GOT3 (cell line): ENCODE measurements around the gene SLCO1C1.
"Not testable (repeated sequence)": the region's sequence is repeated elsewhere in the genome, so short reads cannot be mapped to it uniquely, and the experiment has no call there.

Experiments
- DNase-seq: peaks from one replicate; lab custom pipeline; 2025; ENCODE audit warnings: mixed read lengths; lab: John Stamatoyannopoulos, UW

Gene SLCO1C1, protein sequence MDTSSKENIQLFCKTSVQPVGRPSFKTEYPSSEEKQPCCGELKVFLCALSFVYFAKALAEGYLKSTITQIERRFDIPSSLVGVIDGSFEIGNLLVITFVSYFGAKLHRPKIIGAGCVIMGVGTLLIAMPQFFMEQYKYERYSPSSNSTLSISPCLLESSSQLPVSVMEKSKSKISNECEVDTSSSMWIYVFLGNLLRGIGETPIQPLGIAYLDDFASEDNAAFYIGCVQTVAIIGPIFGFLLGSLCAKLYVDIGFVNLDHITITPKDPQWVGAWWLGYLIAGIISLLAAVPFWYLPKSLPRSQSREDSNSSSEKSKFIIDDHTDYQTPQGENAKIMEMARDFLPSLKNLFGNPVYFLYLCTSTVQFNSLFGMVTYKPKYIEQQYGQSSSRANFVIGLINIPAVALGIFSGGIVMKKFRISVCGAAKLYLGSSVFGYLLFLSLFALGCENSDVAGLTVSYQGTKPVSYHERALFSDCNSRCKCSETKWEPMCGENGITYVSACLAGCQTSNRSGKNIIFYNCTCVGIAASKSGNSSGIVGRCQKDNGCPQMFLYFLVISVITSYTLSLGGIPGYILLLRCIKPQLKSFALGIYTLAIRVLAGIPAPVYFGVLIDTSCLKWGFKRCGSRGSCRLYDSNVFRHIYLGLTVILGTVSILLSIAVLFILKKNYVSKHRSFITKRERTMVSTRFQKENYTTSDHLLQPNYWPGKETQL

DNA sequence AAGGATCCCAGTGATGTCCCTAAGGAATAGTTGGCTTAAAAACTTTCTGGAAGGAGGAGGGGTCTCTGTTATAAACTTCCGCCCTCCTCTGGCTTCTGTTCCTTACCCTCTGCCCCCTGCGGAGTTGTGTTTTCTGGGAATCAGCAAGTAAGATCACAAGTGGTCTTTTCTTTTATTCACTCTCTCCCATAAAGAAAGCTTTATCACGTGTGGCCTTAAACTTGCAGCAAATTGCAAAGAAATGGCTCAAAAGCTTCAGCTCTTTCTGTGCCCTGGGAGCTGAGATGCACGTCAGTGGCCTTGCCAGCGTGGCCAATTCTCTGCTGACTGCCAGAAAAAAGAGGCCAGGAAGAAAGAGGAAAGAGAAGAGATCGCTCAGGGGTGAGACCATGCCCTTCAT is at the start of gene SLCO1C1:
Gene SLCO1C1 (plus strand): TSS at position 101 of the 400 bp plus-strand sequence. CDS start 4,245 bp downstream, outside the sequence.
- no peak for DNase-seq

DNA sequence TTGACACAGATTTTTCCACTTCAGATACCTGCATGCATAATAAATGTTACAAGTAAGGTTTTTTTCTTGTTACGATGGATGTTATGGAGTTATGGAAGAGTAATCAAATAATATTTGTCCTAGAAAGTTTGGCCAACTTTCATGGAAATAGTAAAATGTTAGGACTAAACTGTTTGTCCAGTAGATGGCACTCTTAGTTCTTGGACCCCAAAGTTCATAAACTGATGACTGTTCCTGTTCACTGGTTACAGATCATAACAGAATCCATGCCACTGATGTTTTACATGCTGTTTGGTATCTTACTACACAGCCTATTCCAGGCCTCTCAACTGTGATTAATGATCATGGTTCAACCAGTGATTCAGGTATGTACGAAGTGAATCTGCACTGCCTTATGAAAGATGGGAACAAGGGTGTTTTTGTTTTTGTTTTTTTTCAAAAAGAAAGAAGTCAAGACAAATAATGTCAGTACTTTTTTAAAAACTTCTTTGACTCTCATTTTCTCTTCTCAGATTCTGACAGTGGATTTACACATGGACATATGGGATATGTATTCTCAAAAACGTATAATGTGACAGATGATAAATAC is 48.8 kb upstream of the SLCO1C1 start:
- DNase-seq, result no peak

DNA sequence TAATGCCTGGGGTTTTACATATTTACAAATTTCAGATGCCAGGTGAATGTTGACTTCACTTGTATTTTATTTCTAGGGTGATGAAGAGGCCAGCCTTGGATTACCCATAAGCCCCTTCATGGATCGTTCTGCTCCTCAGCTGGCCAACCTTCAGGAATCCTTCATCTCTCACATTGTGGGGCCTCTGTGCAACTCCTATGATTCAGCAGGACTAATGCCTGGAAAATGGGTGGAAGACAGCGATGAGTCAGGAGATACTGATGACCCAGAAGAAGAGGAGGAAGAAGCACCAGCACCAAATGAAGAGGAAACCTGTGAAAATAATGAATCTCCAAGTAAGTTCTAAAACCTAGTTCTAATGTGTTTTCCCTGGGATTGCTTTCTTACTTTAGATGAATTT is 41.3 kb upstream of the SLCO1C1 start:
- DNase-seq, result no peak

DNA sequence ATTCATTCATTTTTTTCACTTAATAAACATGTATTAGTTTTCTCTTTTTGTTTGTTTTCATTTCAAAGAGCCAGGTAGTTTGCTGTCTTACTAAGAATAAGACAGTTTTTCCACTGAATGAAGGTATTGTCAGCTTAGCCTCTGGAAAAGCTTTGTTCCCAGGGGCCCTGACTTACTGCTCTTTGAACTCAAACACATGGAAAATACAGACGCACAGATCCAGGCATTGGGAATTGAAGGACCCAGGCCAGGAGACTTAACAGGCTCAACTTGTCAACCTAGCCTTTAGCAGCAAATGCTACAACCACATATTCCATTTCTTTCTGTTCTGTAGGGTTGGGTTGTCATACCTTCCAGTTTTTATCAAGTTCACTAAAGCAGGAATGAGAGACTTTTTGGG is 38.5 kb upstream of the SLCO1C1 start:
- no peak for DNase-seq

DNA sequence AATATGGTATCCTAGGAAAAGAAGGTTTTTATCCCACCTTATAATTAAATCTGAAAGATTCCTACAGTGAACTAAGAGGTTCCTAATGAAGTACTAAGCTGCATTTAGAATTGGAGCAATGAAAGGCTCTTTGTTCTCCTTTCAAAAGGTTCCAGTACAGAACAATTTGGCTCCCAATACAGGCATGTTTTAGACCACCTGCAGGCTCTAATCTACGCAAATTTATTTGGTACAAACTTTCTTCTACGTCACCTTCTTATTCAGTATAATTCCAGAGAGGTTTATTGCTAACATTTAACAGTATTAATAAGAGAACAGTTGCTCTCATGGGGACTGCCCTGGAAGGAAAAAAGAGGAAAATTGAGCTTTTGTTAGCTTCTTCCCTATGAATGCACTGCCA is 37.6 kb upstream of the SLCO1C1 start:
- DNase-seq, result no peak

DNA sequence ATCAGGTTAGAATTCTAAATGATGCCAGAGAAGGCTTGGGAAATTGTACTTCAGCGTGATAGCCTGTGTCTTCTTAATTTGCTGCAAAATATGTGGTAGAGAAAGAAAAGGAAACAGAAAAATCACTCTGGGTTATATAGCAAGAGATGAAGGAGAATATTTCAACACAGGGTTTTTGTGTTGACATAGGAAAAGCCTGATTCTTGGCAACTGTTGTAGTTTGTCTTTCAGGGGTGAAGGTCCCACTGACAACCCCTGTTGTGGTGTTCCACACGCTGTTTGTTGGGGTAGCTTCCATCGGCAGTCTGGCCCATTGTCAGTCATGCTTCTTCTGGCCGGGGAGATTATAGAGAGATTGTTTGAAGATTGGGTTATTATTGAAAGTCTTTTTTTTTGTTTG is 13.8 kb upstream of the SLCO1C1 start:
- no peak for DNase-seq

DNA sequence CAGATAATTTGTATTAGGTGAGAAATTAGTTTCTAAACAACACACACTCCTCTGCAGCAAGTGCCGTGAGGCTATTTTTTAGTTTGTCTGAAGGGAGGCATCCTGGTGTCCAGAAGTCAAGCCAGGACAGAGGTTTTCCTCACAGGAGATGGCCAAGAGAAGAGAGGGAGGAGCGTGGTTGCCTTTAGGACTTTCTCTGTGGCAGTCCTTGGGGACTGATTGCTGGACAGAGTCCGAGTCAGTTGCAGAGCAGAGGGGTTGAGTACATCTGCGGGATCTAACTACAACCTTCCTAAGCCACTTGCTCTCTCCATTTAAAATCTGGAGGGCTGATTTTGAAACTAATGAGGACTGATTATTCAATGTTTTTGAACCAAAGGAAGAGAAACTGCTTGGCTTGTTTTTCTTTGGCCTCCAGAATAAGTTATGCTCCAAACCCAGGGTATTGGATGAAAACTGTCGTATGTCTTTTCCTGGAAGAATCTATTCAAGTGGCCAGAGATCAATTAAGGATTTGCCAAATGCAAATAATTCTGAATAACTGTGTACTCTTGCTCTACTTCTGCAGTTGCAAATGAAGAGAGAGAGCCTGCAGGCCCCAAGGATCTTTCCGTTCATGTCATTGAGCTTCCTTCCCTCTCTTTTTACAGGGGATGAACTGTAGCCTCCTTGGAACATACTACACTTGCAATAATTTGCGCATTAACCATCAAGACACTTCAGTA is 1.2 kb downstream of the SLCO1C1 start:
- no peak for DNase-seq

DNA sequence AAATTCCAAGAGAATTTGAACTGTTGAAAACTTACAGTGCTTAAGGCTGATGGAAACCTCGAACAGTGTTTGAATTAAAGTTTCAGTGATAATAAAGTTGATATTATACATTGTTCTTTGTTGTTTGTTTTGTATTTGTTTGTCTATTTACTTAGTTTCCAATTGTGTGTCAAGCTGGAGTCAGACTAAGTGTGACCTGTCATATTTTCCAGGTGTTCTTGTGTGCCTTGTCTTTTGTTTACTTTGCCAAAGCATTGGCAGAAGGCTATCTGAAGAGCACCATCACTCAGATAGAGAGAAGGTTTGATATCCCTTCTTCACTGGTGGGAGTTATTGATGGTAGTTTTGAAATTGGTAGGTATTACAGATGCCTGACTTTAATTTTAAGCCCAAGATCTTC is 6.0 kb downstream of the SLCO1C1 start:
- DNase-seq, result no peak

DNA sequence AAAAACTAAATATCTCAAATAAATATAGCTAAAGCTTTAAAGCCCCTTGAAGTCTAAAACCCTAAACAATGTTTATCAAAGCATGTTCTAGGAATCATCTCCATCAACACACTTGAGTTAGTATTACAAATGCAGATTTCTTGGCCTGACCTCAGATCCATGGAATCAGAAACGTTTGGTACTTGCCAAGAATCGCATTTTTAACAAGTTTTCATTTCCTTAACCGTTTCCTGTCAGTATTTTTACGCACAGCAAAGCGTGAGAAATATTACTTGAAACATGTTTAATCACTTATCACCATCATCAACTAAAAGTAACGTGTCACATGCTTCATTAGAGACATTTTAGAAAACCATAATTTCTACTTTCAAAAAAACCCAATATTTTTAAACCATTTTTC is 9.7 kb downstream of the SLCO1C1 start:
- no peak for DNase-seq

DNA sequence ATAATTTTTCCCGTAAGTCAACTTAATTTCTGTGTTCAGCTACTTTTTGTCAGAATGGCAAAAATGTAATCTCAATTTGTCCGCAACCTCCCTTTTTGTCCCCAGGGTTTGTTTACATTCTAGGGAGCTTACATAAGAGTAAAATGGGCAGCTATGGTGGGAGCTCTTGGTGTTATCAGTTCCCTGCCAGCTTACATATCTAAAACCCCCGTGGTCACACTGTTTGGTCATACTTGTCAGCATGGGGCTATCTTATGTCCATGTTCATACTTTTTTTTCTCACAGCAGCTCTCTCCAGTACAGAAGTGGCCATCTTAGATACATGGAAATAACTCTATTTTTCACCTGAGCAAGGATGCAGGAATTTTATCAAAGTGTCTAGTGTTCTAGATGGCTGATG is 16.7 kb downstream of the SLCO1C1 start:
- no peak for DNase-seq

DNA sequence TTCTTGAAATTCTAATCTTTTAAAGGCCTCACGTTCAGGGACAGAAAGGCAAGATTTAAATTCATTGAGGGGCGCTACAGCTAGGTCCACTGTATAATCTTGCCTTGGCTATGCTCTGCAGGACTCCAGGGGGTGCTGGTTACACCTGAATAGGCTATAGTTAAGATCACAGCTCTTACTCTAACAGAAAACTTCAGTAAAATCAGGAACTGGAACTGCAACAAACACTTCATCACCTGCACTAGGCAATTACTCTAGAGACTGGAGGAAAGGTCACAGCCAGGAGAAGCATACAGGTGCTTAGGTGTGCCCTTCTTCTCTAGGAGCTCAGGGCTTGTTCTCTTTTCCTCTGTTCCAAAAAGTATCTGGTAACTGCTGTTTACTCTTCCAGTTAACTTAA is 20.9 kb downstream of the SLCO1C1 start:
- no peak for DNase-seq

DNA sequence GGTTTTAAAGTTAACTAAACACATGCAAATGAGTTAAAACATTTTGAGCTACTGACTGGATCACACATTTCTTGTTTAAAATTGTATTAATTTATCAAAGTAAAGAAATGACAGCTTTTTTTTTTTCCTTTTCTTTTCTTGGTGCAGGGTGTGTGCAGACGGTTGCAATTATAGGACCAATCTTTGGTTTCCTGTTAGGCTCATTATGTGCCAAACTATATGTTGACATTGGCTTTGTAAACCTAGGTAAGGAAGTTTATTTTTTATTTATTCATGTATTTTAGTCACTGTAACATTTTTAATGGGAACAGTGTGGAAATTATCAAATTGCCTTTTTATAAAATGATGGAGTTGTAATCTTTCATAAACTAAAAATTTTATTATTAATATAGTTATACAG is 21.9 kb downstream of the SLCO1C1 start:
- no peak for DNase-seq

DNA sequence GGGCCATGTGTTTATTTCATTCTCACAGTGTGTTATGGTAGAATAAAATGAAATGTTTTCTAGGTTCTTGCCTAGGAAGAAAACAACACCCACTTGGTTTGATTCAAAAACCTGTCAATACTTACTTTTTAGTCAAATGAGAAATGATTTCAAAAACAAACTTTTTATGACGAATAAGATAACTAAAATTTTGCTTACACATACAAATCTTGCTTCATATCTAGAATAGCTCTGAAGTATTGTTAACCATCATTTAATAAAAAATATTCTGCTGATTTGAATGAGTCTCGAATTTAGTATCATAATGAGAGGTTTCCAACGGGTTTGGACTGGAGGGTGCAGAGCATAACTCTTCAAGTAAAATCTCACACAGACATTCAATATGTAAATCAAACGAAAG is 23.2 kb downstream of the SLCO1C1 start:
- no peak for DNase-seq

DNA sequence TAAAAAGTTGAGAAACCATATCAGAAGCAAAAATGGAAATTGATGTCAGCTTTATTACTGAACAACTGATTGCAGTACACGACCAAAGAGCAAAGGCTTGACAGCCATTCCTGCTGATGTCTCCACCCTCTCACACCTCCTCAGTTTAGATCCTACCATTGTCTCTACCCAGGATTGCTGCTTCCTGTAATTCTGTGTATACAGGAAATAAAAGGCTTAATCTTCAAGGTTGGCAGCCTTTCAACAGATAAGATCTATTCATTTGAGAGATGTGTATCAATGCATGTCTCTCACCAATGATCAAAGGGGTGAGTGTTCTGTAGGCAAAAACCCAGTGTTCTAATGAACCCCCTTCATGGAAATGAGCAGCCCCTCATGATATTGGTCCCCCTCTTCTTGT is 27.0 kb downstream of the SLCO1C1 start:
- DNase-seq, result no peak

DNA sequence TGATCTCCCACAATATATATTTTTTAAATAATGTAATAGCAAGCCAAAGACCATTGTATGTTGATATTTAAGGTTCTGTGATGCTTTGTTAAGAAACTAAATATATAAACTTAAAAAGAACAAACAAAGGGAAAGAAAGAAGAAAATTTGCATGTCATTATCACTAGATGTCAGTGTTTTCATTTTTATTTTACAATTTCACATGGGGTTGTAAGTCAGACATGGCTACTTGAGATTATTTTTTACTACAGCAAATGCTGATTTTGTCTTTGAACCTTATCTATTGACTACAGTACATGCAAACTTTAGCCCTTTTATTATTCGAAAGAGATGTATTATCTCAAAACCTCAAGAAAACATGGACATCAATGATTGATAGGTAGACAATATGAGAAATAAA is 36.1 kb downstream of the SLCO1C1 start:
- no peak for DNase-seq

DNA sequence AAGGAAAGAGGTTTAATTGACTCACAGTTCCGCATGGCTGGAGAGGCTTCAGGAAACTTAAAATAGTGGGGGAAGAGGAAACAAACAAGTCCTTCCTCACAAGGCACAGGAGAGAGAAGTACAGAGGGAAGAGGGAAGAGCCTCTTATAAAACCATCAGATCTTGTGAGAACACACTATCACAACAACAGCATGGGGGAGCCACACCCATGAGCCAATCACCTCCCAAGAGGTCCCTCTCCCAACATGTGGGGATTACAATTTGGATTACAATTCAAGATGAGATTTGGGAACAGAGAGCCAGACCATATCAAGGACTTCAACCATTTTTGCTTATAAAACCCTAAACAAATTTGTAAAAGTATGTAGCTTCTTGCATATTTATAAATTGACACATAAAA is 45.8 kb downstream of the SLCO1C1 start:
- DNase-seq, result no peak

DNA sequence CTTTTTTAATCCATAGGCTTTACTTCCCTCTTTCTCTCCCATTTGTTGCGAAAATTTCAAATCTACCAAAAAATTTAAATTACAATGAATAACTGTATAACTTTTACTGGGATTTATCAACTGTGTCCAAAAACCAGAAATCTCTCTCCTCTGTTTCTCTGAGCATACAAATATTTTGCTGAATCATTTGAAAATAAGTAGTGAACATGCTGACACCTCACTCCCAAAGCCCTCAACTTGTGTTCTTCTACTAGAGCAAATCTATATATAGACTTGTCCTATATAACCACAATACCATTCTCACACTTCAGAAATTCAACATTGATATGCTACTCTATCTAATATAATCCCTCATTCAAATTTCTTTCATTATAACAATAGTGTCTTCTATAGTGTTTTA is 53.1 kb downstream of the SLCO1C1 start:
- no peak for DNase-seq

DNA sequence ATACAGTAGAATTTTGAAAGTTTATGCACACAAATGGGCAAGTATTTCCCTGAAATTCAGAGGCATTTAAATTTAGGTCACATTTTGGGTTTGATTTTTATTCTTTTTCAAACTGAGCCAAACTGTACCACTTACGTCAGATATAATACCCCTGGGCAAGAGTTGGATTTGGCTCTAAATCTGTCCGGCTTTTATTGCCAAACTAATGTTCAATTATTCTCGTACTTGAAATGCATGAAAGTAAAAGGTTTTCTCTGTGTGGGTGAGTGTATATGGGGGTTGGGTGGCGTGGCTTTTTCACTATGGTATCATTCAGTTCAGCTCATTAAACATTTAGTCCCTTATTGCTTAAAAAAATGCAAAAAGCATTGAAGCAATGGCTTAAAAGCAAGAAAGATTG is 55.9 kb downstream of the SLCO1C1 start:
- DNase-seq, result no peak

DNA sequence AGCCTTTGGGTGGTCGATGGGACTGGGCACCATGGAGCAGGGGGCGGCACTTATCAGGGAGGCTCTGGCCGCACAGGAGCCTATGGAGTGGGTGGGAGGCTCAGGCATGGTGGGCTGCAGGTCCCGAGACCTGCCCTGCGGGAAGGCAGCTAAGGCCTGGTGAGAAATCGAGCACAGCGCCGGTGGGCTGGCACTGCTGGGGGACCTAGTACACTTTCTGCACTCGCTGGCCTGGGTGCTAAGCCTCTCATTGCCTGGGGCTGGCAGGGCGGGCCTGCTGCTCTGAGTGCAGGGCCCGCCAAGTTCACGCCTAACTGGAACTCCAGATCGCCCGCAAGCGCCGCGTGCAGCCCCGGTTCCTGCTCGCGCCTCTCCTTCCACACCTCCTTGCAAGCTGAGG is 82.3 kb downstream of the SLCO1C1 start:
- no peak for DNase-seq

DNA sequence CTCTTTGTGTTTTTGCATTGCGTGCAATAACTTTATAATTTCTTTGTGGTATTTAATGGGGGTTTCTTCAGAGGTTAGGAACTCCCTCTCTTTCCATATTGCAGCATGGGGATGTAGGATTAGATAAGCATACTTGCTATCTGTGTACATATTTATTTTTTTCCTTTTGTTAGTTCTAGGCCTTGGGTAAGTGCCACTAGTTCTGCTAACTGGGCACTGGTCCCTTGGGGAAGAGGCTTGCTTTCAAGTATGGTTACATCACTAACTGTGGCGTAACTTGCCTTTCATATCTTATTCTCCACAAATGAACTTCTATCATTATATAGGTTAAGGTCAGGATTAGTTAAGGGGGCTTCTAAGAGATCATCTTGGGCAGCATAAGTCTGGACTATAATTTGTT is 83.8 kb downstream of the SLCO1C1 start:
- no peak for DNase-seq

DNA sequence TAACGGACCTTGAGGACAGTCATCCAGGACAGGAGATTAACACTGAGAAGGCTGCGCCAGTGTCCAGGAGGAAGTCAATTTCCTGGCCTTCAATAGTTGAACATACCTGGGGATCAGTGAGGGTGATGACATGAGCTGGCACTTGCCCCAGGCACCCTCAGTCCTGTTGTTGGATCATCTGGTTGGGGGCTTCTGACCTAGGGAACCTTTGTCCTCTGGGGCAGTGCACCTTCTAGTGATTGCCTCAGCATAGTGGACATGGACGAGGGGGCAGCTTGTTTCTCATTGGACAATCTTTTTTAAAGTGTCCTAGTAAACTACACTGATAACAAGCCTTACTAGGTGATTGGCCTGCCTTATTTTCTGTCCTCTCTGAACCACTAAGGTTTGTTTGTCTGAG is 84.8 kb downstream of the SLCO1C1 start:
- DNase-seq, result not testable (repeated sequence)

DNA sequence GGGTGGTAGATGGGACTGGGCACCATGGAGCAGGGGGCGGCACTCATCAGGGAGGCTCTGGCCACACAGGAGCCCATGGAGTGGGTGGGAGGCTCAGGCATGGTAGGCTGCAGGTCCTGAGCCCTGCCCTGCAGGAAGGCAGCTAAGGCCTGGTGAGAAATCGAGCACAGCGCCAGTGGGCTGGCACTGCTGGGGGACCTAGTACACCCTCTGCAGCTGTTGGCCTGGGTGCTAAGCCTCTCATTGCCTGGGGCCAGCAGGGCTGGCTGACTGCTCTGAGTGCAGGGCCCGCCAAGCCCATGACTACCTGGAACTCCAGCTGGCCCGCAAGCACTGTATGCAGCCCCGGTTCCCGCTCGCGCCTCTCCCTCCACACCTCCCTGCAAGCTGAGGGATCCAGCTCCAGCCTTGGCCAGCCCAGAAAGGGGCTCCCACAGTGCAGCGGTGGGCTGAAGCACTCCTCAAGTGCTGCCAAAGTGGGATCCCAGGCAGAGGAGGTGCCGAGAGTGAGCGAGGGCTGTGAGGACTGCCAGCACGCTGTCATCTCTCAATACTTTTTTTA is 88.7 kb downstream of the SLCO1C1 start:
- DNase-seq, result not testable (repeated sequence)
